ENCODE measurements around the gene SPTA1.
"Not testable (repeated sequence)": the region's sequence is repeated elsewhere in the genome, so short reads cannot be mapped to it uniquely, and the experiment has no call there.

SPTA1 gene

DNA sequence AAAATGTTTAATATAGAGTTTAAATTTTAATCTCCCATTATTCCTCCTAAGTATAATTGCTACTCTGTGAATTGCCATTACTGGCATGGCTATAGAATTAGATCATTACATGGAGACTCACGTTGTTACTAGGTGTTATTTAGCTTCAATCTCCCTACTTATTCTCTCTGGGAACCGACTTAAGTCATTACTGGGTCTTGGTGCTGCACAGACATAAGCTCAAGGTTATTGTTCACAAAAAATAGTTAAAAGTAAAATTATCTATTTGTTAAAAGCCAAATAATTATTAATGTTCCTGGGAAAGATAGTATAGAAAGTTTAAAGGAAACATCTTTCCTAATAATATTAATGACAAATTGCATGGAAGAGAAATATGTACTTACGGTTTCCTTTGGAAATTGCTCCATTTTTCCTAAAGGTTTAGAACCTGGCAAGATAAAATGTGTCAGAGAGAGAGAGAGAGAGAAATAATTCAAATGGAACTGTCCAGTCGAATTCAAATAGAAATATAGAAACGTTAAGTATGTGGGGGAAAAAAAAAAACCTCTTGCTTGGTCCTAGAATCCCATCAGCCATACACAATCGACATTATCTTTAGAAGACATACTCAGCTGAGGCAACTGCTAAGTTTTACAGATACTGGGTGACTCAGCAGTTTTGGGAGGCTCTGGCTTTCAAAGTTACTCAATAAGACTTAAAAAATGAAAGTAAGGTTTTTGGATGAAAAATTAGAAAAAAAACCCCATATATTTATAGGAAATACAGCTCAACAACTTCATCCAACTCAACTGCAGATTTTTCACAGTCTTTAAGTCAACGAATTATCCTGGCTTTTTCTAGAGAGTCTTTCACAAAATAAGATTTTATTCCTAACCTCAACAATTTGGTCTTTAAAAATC is at the start of gene SPTA1:
SPTA1 (minus strand) TSS at position 605 of the 899 bp plus-strand sequence; CDS start at position 407, 198 bp downstream.
- DNase-seq, result no peak

- no peak for DNase-seq
Measured at GRCh38 chr1:158735848-158736247, 49.3 kb upstream of the SPTA1 start.

GRCh38 chr1:158732524-158732923 is 46.0 kb upstream of the SPTA1 start:
- no peak for DNase-seq

DNA sequence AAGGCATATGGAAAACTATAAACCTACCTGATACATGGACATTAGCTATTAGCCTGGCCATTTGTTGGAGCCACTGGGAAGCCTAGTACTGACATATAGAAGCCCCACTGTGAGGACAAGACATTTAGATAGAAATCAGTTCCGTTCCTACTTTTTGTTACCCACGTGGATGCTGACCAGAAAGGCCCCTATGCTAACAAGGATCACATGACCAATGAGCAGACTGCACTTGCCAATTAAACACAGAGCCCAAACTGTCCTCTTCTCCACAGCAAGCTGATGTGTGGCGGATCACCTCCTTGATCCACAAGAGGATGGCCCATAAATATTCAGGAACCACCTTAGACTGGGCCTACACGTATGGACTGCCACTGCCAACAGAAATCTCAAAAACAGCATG is 45.2 kb upstream of the SPTA1 start:
- no peak for DNase-seq

DNA sequence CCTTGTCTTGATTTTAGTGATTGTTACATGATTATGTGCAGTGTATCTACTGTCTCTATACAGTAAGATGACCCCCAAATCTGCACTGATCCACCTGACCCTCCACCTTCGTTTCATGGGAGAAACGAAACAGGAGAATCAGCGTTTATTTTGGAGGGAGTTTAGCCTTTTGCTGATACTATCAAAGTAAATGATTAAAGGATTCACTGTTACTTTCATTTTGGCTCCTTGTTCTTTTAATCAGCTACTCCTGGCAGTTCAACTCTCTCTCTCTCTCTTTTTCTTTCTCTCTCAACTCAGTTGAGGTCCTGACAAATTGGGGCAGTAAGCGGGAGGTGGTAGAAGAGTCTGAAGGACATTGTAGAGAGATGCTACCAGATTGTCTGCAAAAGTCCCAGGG is 43.9 kb upstream of the SPTA1 start:
- DNase-seq, result no peak

- no peak for DNase-seq
Measured at GRCh38 chr1:158728510-158729225, 42.2 kb upstream of the SPTA1 start.

DNA sequence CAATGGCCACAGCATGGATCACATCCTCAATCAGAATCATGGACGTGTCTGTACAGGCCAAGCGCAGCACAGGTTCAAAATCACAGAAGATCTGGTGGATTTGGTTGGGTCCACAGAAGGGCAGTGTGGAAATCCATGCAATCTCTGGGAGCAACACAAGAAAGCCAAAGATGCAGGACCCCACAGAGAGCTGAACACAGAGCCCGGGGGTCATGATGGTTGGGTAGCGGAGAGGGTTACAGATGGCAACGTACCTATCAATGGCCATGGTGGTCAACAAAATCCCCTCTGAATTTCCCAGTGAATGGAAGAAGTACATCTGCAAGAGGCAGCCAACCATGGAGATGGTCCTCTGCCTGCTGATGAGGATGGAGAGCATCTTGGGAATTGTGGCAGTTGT is 37.9 kb upstream of the SPTA1 start:
- no peak for DNase-seq

GRCh38 chr1:158720620-158721019 is 34.1 kb upstream of the SPTA1 start, which contains the start of gene OR6K3:
OR6K3 (minus strand) TSS chr1:158720720; CDS start chr1:158718115, 2,605 bp downstream.
- DNase-seq, result no peak

DNA sequence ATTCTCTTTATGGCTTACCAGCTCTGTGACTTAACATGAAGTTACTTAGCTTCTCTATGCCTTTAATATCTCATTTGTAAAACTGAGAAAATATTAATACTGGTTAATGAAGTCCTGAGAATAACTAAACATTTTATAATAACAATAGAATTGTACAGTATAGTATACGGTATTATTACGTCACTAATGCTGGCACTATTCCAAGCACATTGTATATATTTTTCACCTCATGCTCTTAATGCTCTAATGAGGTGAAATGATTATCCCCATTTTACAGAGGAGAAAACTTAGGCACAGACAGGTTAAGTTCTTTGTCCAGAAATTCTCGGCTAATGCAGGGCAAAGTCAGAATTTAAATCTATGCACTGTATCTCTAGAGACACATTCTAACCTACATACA is 33.1 kb upstream of the SPTA1 start:
- no peak for DNase-seq

DNA sequence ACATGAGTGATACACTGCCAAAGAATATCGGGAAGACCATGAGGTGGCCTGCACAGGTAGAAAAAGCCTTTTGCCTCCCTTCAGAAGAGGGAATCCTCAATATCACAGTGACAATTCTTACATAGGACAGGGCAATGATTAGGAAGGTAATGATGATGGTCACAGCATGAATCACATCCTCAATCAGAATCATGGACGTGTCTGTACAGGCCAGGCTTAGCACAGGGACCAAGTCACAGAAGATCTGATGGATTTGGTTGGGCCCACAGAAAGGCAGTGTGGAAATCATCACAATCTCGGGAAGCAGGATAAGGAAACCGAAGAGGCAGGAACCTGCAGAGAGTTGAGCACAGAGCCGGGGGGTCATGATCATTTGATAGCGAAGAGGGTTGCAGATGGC is 30.8 kb upstream of the SPTA1 start:
- DNase-seq, result no peak

- no peak for DNase-seq
Measured at GRCh38 chr1:158716335-158716734, 29.8 kb upstream of the SPTA1 start.

DNA sequence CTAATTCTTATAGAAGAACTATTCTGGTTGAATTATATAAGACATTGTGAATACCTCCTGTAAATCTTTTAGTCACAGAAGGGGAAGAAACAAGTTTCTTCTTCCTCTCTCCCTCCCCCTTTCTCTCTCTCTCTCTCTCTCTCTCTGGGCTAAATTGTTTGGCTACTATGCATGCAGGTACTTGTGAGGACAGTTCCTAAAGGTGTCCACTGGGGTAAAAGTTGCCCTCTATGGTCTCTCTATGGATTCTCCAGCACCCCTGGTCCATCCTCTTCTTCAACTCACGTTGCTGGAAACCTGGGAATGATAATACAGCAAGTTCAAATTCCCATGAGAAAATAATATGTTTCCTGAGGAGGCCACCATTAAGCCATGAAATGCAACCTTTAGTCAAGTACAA is 28.2 kb upstream of the SPTA1 start:
- DNase-seq, result no peak

- no peak for DNase-seq
Measured at GRCh38 chr1:158711098-158711497, 24.6 kb upstream of the SPTA1 start.

DNA sequence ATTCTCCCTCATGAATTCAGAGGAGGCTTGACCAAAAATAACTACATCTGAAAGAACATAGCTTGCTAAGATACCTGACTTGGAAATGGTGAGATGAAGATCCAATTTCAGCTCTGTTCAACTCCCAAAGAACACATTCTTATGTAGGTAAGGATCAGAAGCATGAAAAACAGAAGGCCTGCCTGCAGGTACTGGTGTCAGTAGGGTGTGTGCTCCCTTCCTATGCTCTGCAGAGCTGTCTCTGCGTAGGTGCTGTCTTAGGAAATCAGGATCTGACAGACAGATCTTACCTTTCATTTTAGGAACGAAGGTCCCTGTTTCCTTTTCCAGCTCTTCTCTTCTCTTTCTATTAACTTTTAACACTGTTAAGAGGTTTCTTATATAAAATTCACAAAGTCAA is 19.6 kb upstream of the SPTA1 start:
- no peak for DNase-seq

DNA sequence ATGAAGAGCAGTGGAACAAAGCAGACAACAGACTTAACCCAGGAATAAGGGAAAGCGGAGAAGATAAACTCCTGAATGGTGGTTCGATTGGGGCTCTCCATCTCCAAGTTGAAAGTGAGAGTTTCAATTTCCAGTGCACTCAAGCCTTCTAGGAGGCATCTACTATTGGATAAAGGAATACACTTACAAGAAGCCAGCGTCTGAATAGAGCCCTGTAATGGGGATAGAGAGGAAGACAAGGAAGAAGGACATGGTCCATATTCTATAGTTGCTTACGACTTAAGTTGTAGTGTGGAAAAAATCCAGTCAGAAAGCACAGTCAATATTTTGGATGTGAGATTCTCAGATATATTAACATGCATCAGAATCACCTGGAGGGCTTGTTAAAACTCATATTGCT is 14.0 kb upstream of the SPTA1 start, which contains the start of gene OR6K2:
OR6K2 (minus strand) TSS at position 101 of the 400 bp plus-strand sequence; CDS start at position 101, 0 bp downstream.
- no peak for DNase-seq

GRCh38 chr1:158694596-158694995 is 8.1 kb upstream of the SPTA1 start:
- DNase-seq, result no peak

GRCh38 chr1:158692356-158692755 is 5.8 kb upstream of the SPTA1 start:
- no peak for DNase-seq

DNA sequence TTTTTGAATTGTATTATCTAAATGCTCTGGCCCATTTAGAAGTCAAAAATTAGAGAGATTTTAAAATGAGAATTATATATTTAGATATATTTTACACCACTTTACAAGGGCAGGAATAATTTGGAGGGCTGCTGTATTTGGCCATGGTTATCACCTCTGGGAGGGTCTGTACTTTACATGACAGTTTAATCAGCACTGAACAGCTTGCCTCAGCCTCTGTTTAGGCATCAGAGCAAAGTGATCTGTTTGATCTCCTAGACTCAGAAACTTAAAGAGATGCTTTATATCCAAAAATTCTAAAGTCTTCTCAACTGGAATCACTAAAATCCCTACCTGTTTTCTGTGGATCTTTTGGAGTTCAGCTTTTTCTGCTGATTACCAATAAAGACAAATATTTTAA is 5.4 kb upstream of the SPTA1 start:
- DNase-seq, result no peak

DNA sequence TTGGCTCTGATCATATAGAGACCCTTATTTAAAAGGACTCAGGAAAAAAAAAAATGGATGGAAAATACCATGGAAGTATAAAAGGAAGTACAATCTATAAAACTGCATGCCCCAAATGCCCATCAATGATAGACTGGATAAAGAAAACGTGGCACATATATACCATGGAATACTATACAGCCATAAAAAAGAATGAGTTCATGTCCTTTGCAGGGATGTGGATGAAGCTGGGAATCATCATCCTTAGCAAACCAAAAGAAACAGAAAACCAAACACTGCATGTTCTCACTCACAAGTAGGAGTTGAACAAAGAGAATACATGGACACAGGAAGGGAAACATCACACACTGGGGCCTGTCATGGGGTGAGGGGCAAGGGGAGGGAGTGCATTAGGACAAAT is 4.6 kb upstream of the SPTA1 start:
- not testable (repeated sequence) for DNase-seq

DNA sequence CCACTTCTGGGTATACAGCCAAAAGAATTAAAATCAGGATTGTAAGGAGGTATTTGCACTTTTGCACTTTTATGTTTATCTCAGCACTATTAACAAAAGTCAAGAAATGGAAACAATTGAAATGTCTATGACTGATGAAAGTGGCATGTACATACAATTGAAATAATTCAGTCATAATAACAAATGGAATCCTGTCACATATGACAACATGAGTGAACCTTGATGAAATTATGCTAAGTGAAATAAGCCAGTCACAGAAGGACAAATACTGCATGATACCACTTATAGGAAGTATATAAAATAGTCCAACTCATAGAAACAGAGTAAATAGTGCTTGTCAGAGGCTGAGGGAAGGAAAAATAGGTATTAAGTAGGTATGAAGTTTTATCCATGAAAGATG is 3.4 kb upstream of the SPTA1 start:
- no peak for DNase-seq

DNA sequence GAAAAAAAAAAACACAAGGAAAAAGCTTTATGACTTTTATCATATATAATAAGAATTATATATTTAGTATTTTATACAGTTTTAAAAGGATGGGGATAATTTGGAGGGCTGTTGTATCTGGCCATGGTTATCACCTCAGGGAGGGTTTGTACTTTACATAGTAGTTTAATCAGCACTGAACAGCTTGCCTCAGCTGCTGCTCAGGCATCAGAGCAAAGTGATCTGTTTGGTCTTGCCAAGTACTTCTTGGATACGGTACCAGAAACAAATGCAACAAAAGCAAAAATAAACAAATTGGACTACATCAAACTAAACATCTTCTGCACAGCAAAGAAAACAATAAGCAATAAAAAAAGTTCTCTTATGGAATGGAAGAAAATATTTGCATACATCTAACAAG is 2.6 kb upstream of the SPTA1 start:
- no peak for DNase-seq

DNA sequence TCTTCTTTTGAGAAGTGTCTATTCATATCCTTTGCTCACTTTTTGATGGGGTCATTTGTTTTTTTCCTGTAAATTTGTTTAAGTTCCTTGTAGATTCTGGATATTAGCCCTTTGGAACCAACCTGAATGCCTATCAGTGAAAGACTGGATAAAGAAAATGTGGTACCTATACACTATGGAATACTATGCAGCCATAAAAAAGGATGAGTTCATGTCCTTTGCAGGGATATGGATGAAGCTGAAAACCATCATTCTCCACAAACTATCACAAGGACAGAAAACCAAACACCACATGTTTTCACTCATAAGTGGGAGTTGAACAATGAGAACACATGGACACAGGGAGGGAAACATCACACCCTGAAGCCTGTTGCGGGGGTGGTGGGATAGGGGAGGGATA is 1.8 kb upstream of the SPTA1 start:
- not testable (repeated sequence) for DNase-seq

DNA sequence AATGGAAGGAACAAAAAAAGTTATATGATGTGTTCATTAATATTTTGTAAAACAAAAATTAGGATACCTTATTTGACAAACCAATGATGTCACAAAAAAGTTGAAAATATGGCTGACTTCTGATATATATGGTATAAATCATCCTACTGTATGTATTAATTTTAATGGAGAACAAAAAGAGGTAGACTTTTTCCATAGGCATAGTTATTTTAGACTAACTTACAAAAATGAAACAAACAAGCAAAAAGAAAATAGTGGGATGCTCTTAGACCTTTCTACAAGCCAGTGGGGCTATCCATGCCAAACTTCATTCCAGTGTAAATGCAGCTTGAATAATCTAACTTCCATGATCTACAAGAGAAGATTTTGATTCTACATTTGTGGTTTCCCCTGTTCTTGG is 522 bp upstream of the SPTA1 start:
- no peak for DNase-seq

GRCh38 chr1:158685085-158685484 is 1.4 kb downstream of the SPTA1 start:
- DNase-seq, result no peak

Data from CD4-positive, alpha-beta T cell treated with Interleukin-17A for 1 hour (primary cell).